Heart right ventricle (tissue), 16 donors: ENCODE results near the gene AIG1. TPM values are rescaled to one million over a fixed set of nuclear protein-coding genes. Genes with fewer than 3 reads are reported as not detected.

ENCODE experiments used
- ATAC-seq, 8 donors: fragments of 200-7000 bp; cut with Tn5 transposase; one replicate each; pipeline ENCODE4 v1.9.1; 2020; ENCODE audit warnings: mild to moderate bottlenecking in 8 of 8, moderate library complexity in 8 of 8, moderate number of reproducible peaks in 1 of 8
- DNase-seq, 2 donors: peaks; one replicate each; pipeline ENCODE4 v3.0.0-alpha.2; 2020
- H3K27ac ChIP-seq, 10 donors: fragments of 200-600 bp; sonication (generic) in 2 of 10; one replicate each; pipeline versions ENCODE4 v1.5.0 to v1.8.0; 2020 to 2022; ENCODE audit warnings: mild to moderate bottlenecking in 3 of 10
- H3K27me3 ChIP-seq, 7 donors: fragments of 200-600 bp; one replicate each; pipeline ENCODE4 v1.8.0; 2021 to 2022; ENCODE audit warnings: mild to moderate bottlenecking in 2 of 7
- H3K36me3 ChIP-seq, 9 donors: fragments of 200-600 bp; sonication (generic) in 1 of 9; one replicate each; pipeline versions ENCODE4 v1.5.0 to v1.8.0; 2020 to 2022; ENCODE audit warnings: mild to moderate bottlenecking in 2 of 9
- H3K4me1 ChIP-seq, 9 donors: fragments of 200-600 bp; sonication (generic) in 1 of 9; one replicate each; pipeline versions ENCODE4 v1.5.0 to v1.8.0; 2020 to 2022; ENCODE audit warnings: mild to moderate bottlenecking in 4 of 9
- H3K4me3 ChIP-seq, 10 donors: fragments of 200-600 bp; sonication (generic) in 2 of 10; one replicate each; pipeline versions ENCODE4 v1.5.0 to v1.8.0; 2020 to 2022; ENCODE audit warnings: mild to moderate bottlenecking in 7 of 10, moderate library complexity in 2 of 10
- H3K9me3 ChIP-seq, 11 donors: fragments of 200-600 bp in 10 of 11; sonication (generic) in 2 of 11; one replicate each; pipeline versions ENCODE4 v1.5.0 to v1.8.0; 2013 to 2022; ENCODE audit warnings: mild to moderate bottlenecking in 2 of 11, control low read depth in 1 of 11, moderate library complexity in 1 of 11
- CTCF ChIP-seq, 9 donors: fragments of 200-600 bp; sonication (generic) in 2 of 9; IDR thresholded peaks; one replicate each; pipeline versions ENCODE4 v1.5.0 to v1.8.0; 2021 to 2022; ENCODE audit warnings: antibody characterized with exemption in 9 of 9, mild to moderate bottlenecking in 5 of 9, moderate library complexity in 1 of 9
- WGBS, 2 donors: extraction: QIAGEN DNeasy Blood & Tissue Kit; methylation state at CpG; one replicate each; pipeline ENCODE4 v1.1.7; 2013; ENCODE audit warnings: inconsistent platforms in 1 of 2; 5-methylcytosine and 5-hydroxymethylcytosine counted together
- intact Hi-C, 10 donors: fragments of 100-400 bp; cut with DNase I; formaldehyde crosslinking; loops; one replicate each; pipeline versions ENCODE4 v1.11.1 to v1.14.2; 2022
- polyA plus RNA-seq, 2 donors: library from polyadenylated mRNA; stranded (reverse); fragments of 200-250 nt; gene quantifications; one replicate each; pipeline ENCODE4 v1.2.3, GENCODE V29; 2013
- total RNA-seq, 10 donors: library from RNA; stranded (reverse); fragmentation: NEBNext Ultra II Directional in 3 of 10; extraction: Animal tissue kit (Norgen Biotek cat#: 25700) in 3 of 10; gene quantifications; one replicate each; pipeline versions ENCODE4 v1.2.1 to v1.2.4, GENCODE V29; 2021 to 2023
- donor health status: Arrhythmogenic right ventricular cardiomyopathy.
- donor health status: ischemic (EF 13 %, LVEDD 7.1; RV severe dilation, severe dysfunction).
- donor health status: healthy with polysubstance abuse.
- donor health status: DM: no; HTN: yes; CAD: no.
- donor health status: DM: no; HTN: no; CAD: no.
- donor health status: ischemic (EF 25% LVEDD 6.9; RV normal size, moderate dysfunction).
- donor health status: ischemic (EF 25% LVEDD 5.7; RV mildly dilated, moderate dysfunction).
- donor health status: healthy.
- donor health status: DM: yes; HTN: yes; CAD: no.
- donor health status: Ischemic cardiomyopathy.
- donor health status: ischemic (EF 35%, LVEDD 5.7; RV mildly dilated, moderate dysfunction).
- donor health status: nonischemic (EF 11% LVEDD 7.7; RV severe dilation, severe dysfunction).
- donor health status: DM: yes; HTN: yes; CAD: no.
- donor health status: PGD.
- donor health status: ischemic (EF 29% LVEDD 5.4; RV normal size, mild dysfunction).
- donor health status: nonischemic (EF 23%, LVEDD 6.1; RV moderate dilation, normal function).

Gene AIG1
- total and polyA plus RNA-seq, 12 donors = 17.4 to 83.2 (median 66.2) TPM

GRCh38 chr6:143026696-143027449, 33.8 kb upstream of the AIG1 start:
- no peaks in the 10 kb centered on the region for H3K27me3 ChIP-seq
- ATAC-seq (peak in 6 of 8 donors; percentile 55 to 78 (median 60)), DNase-seq (peak; percentile 26 to 27)
- no peaks in the 10 kb centered on the region for H3K36me3 ChIP-seq
- intact Hi-C loops = loop anchor here (1.0 to 10.0 kb wide), 8 partner anchors 75 to 552 kb away; partner anchors contain the start of gene HIVEP2 (in 2 of the 10)
- no peak overlapping the region for H3K27ac ChIP-seq
- H3K4me1 ChIP-seq = no peaks in the 10 kb centered on the region
- no peak overlapping the region for H3K4me3 ChIP-seq
- TF ChIP-seq CTCF (IDR thresholded peaks at IDR 0.05) = peak; percentile 47 to 78 (median 70)
- 54 to 60% methylated on average over 5 of the region's 5 CpGs for WGBS, 2 donors
- H3K9me3 ChIP-seq = no peaks in the 10 kb centered on the region

GRCh38 chr6:143034689-143035334, 25.9 kb upstream of the AIG1 start:
- no peak overlapping the region for H3K27ac ChIP-seq

GRCh38 chr6:143037470-143037869, 23.2 kb upstream of the AIG1 start:
- no peak for TF ChIP-seq CTCF (IDR thresholded peaks at IDR 0.05)
- intact Hi-C loops = no loop called here
- H3K4me1 ChIP-seq = no peaks in the 10 kb centered on the region
- no peak for ATAC-seq
- no peak for DNase-seq
- 17 to 26% methylated on average over 2 of the region's 2 CpGs for WGBS, 2 donors
- no peak overlapping the region for H3K27ac ChIP-seq
- H3K9me3 ChIP-seq = no peaks in the 10 kb centered on the region
- H3K27me3 ChIP-seq = no peaks in the 10 kb centered on the region
- no peaks in the 10 kb centered on the region for H3K36me3 ChIP-seq
- H3K4me3 ChIP-seq = no peak overlapping the region

More at GRCh38 chr6:143034689-143035334, 25.9 kb upstream of the AIG1 start:
- Histone ChIP-seq H3K27me3 (no peaks in the 10 kb centered on the region), H3K4me1 (no peaks in the 10 kb centered on the region), H3K9me3 (no peaks in the 10 kb centered on the region), H3K4me3 (no peak overlapping the region), H3K36me3 (no peaks in the 10 kb centered on the region)
- WGBS, 2 donors = 76 to 79% methylated on average over 9 of the region's 9 CpGs
- no peak for DNase-seq
- no peak for ATAC-seq
- no peak for TF ChIP-seq CTCF (IDR thresholded peaks at IDR 0.05)
- intact Hi-C loops = no loop called here

DNA sequence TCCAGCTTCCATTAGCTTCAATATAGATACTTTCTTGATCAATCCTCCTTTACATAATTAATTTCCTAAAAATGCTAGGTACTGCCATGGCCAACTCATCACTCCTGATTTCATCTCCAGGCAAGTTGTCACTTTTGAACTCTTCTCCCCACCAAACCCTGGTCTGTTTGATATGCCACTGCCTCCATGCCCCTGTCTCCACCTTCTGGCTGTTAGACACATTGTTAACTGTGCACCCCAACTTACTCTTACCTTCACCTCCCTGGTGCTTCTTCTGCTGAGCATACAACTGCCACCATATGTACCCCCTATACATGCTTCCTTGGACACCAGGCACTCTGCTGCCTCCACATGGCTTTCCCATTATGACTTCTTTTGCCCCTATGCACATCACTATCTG, 21.9 kb upstream of the AIG1 start:
- no peak for DNase-seq
- Histone ChIP-seq H3K36me3 (no peaks in the 10 kb centered on the region), H3K4me3 (no peak overlapping the region), H3K27ac (no peak overlapping the region), H3K9me3 (no peaks in the 10 kb centered on the region), H3K4me1 (no peaks in the 10 kb centered on the region), H3K27me3 (peaks cover 0 to 4% (median 0%) of the 10 kb centered on the region in 7 donors)
- TF ChIP-seq CTCF (IDR thresholded peaks at IDR 0.05) = no peak
- intact Hi-C loops = no loop called here
- ATAC-seq = no peak
